Upper lobe of left lung (tissue), 4 donors: ENCODE data around the gene ZNF648.

ENCODE experiments used
- CTCF ChIP-seq, 6 experiments: fragments of 450-650 bp in 4 of 6; fragments of 200-600 bp in 2 of 6; sonication (generic) in 2 of 6; IDR thresholded peaks; one replicate each; pipeline ENCODE4 v1.5.1; 2016 to 2019; ENCODE audit warnings: antibody characterized with exemption in 6 of 6
- EP300 ChIP-seq, 4 donors: sonication (generic); formaldehyde crosslinking; IDR thresholded peaks; one replicate each; pipeline ENCODE4 v1.5.1; 2017; ENCODE audit warnings: antibody characterized with exemption in 4 of 4, control low read depth in 2 of 4
- POLR2AphosphoS5 ChIP-seq, 2 donors: sonication (generic); formaldehyde crosslinking; IDR thresholded peaks; one replicate each; pipeline ENCODE4 v1.5.1; 2017; ENCODE audit warnings: antibody characterized with exemption in 2 of 2

GRCh38 chr1:182015360-182015759 lies 46.2 kb downstream of the ZNF648 start:
- TF ChIP-seq POLR2AphosphoS5 (IDR thresholded peaks at IDR 0.05) = no peak
- TF ChIP-seq CTCF (IDR thresholded peaks at IDR 0.05) = no peak
- TF ChIP-seq EP300 (IDR thresholded peaks at IDR 0.05) = no peak
